Activated naive CD4-positive, alpha-beta T cell treated with anti-CD3 and anti-CD28 coated beads, Interleukin-2, amount 50 U/mL, for 72 hours (primary cell): Measurements from ENCODE around the gene CHM. TPM values are rescaled to one million over a fixed set of nuclear protein-coding genes. Genes with fewer than 3 reads are reported as not detected.
A peak's percentile ranks its signal among the peaks of the same experiment; 100 is the strongest.
"Not testable (repeated sequence)": the region's sequence is repeated elsewhere in the genome, so short reads cannot be mapped to it uniquely, and the experiment has no call there.

ENCODE experiments used
- ATAC-seq, 2 donors: fragments of 150-1000 bp; cut with Tn5 transposase; 2 replicates each; pipeline ENCODE4 v1.10.0; 2021; ENCODE audit warnings: mild to moderate bottlenecking in 2 of 2, moderate library complexity in 2 of 2
- DNase-seq, 2 donors: peaks; one replicate each; pipeline ENCODE4 v3.0.0; 2021 to 2022; ENCODE audit warnings: low spot score in 2 of 2
- H3K27ac Mint-ChIP-seq, 2 donors: one replicate each; pipeline ENCODE4 v1.8.0; 2022; ENCODE audit warnings: mild to moderate bottlenecking in 2 of 2, mixed read lengths in 2 of 2
- H3K36me3 Mint-ChIP-seq, 2 donors: one replicate each; pipeline ENCODE4 v1.8.0; 2022; ENCODE audit warnings: mixed read lengths in 2 of 2
- H3K9me3 Mint-ChIP-seq, 2 donors: one replicate each; pipeline ENCODE4 v1.8.0; 2022; ENCODE audit warnings: mixed read lengths in 2 of 2
- total RNA-seq, 2 donors: library from RNA; stranded (reverse); gene quantifications; one replicate each; pipeline ENCODE4 v1.2.3, GENCODE V29; 2022

CHM gene
- total RNA-seq, 2 donors from 2014 or later: 16.4 to 16.9 TPM

DNA sequence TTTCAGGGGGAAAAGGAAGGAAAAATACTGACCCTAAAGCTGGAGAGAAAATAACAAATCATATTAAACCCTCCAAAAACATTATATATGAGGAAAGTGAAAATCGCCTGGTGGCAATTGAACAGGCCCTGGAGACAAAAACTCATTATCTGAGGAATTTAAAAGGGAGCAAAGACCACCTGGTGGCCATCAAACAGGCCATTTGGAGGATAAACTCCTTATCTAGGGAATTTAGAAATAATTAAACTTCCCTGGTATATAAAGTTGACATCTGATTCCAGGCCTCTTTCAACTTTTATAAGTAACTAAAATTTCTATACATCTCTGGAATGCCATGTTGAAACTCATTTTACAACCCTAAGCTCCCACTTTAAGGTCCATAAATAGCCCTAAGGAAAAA, 35.2 kb downstream of the CHM start:
- peaks cover 8 to 24% of the 10 kb centered on the region in 2 donors for H3K36me3 Mint-ChIP-seq
- no peak for DNase-seq
- H3K27ac Mint-ChIP-seq: no peak overlapping the region

DNA sequence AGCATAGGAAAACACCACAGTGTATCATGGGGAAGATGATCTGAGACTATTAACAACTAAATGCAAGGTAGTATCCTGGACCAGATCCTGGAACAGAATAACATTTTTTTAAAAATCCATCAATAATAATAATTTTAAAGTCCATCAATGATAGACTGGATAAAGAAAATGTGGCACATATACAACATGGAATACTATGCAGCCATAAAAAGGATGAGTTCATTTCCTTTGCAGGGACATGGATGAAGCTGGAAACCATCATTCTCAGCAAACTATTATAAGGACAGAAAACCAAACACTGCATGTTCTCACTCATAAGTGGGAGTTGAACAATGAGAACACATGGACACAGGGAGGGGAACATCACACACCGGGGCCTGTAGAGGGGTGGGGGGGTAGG, 37.6 kb downstream of the CHM start:
- ATAC-seq, DNase-seq, H3K9me3 Mint-ChIP-seq, H3K27ac Mint-ChIP-seq: not testable (repeated sequence)
- peaks cover 0 to 19% of the 10 kb centered on the region in 2 donors for H3K36me3 Mint-ChIP-seq

More for the DNA sequence above, 35.2 kb downstream of the CHM start:
- ATAC-seq: no peak
- H3K9me3 Mint-ChIP-seq: peaks cover 5% of the 10 kb centered on the region in 2 donors

DNA sequence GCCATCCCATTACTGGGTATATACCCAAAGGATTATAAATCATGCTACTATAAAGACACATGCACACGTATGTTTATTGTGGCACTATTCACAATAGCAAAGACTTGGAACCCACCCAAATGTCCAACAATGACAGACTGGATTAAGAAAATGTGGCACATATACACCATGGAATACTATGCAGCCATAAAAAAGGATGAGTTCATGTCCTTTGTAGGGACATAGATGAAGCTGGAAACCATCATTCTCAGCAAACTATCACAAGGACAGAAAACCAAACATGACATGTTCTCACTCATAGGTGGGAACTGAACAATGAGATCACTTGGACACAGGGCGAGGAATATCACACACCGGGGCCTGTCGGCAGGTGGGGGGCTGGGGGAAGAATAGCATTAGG, 39.5 kb downstream of the CHM start:
- H3K27ac Mint-ChIP-seq, H3K9me3 Mint-ChIP-seq, DNase-seq, ATAC-seq: not testable (repeated sequence)
- peaks cover 0 to 16% of the 10 kb centered on the region in 2 donors for H3K36me3 Mint-ChIP-seq

DNA sequence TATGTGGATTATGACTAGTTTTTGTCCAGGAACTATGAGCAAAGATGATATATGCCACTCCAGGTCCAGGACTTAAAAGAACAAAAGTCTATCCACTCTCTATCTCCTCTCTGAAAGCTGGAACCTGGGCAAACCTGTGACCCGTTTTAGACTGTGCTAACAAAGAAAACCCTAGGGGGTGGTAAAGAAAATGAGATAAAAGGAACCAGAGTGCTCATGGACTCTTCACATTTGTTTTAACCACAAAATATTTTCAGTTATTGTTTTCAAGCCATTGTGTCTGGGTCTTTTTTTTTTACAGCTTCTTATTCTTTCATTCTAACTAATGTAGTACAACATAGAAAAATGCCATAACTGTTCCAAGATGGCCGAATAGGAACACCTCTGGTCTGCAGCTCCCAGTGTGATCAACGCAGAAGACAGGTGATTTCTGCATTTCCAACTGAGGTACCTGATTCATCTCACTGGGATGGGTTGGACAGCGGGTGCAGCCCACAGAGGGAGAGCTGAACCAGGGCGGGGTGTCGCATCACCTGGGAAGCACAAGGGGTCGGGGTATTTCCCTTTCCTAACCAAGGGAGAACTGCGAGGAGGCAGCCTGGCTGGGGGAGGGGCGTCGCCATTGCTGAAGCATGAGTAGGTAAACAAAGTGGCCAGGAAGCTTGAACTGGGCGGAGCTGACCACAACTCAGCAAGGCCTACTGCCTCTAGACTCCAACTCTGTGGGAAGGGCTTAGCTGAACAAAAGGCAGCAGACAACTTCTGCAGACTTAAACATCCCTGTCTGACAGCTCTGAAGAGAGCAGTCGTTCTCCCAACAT, 45.1 kb downstream of the CHM start:
- no peak overlapping the region for H3K27ac Mint-ChIP-seq
- peaks cover 0 to 16% of the 10 kb centered on the region in 2 donors for H3K36me3 Mint-ChIP-seq
- no peak for DNase-seq
- H3K9me3 Mint-ChIP-seq: no peaks in the 10 kb centered on the region
- no peak for ATAC-seq

DNA sequence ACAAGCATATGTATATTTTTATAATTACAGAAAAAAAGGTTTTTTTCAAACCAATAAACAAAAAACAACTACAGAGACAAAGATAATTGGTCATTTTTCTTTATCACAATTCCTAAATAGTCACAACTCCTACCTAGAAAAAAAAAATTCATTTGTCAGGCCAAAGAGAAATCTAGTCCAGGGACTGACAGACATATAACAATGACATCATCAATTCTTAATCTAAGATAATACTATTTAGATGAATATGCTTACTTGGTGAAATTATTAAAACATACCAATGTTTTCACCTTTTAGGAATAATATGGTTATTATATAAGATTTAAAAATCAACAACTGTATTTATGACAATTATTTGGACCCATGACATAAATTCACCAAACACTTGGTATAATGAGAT, 48.4 kb downstream of the CHM start:
- DNase-seq (no peak), ATAC-seq (no peak)
- no peak overlapping the region for H3K27ac Mint-ChIP-seq
- peaks cover 0 to 6% of the 10 kb centered on the region in 2 donors for H3K36me3 Mint-ChIP-seq
- H3K9me3 Mint-ChIP-seq: no peaks in the 10 kb centered on the region

DNA sequence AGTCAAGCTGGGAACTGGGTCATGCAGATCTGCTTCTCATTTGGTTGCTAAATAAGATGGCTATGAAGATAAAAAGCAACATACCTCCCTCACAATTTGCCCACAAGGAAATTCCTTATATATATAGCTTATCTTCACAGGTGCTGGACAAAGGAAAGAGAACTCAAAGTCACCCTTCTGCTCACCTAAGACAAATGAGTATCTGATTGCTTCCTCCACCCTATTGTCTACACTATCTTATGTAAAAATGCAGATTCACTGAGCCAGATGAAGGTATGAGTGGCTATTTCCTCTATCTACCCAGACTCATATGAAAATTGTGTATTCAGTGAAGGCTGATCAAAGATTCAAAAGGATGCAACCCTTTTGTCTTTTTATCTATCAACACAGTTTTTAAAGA, 50.8 kb downstream of the CHM start:
- DNase-seq: no peak
- Mint-ChIP-seq H3K27ac (no peak overlapping the region), H3K9me3 (no peaks in the 10 kb centered on the region), H3K36me3 (no peaks in the 10 kb centered on the region)
- ATAC-seq: no peak

DNA sequence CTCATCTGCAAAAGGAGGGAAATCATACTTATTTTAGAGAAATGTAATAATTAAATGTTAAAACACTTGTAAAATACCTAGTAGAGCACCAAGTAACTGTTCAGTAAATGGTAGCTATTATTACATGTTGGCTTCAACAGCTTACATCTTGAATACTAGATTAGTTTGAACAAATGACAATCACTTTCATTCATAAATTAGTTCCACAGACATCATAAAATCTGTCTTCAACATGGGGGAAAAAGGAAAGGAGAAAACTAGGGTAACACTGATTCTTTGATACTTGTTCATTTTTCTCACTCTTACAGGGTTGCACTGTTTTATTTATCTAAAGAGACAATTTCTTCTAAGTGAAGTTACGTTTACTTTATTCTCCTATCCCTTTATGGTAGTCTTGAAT, 51.7 kb downstream of the CHM start:
- DNase-seq: no peak
- Mint-ChIP-seq H3K9me3 (no peaks in the 10 kb centered on the region), H3K36me3 (no peaks in the 10 kb centered on the region), H3K27ac (no peak overlapping the region)
- no peak for ATAC-seq

DNA sequence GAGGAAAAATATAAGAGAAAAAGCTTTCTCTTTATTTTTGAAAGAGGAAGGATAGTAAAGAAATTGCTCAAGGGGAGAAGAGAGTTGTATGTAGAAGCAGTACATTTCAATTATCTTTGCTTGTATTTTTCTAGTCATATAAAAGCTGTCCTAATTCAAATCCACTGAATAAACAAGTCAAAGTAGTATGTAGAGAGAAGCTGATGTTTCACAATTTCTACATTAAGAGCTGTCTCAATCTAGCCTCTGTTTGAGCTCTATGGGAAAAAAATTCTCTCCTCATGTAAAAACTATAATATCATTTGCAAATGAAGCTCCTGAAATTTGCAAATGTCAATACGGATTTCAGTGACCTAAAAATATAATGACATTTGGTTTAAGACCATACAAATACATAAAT, 52.6 kb downstream of the CHM start:
- DNase-seq (no peak), ATAC-seq (no peak)
- peaks cover 2 to 4% of the 10 kb centered on the region in 2 donors for H3K9me3 Mint-ChIP-seq
- peaks cover 0 to 4% of the 10 kb centered on the region in 2 donors for H3K36me3 Mint-ChIP-seq
- no peak overlapping the region for H3K27ac Mint-ChIP-seq

DNA sequence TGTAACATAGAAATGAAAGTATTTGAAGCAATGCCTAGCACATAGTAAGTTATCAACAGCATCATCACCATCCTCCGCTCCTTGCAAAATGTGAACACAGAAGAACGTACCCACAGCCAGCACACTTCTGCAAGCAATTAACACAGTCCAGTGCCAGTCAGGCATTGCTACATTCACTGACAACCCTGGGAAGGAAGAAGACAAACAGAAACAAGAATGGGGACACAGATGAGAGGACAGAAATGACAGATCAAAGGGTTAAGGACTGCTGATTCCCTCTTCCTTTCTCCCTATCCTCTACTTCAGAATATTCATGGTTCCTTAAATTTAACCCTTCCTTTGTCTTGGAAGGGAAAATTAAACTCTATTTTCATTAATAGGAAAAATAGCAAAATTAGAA, 53.1 kb downstream of the CHM start:
- ATAC-seq: no peak
- DNase-seq: no peak
- Mint-ChIP-seq H3K9me3 (peaks cover 2 to 4% of the 10 kb centered on the region in 2 donors), H3K27ac (no peak overlapping the region), H3K36me3 (peaks cover 0 to 5% of the 10 kb centered on the region in 2 donors)

DNA sequence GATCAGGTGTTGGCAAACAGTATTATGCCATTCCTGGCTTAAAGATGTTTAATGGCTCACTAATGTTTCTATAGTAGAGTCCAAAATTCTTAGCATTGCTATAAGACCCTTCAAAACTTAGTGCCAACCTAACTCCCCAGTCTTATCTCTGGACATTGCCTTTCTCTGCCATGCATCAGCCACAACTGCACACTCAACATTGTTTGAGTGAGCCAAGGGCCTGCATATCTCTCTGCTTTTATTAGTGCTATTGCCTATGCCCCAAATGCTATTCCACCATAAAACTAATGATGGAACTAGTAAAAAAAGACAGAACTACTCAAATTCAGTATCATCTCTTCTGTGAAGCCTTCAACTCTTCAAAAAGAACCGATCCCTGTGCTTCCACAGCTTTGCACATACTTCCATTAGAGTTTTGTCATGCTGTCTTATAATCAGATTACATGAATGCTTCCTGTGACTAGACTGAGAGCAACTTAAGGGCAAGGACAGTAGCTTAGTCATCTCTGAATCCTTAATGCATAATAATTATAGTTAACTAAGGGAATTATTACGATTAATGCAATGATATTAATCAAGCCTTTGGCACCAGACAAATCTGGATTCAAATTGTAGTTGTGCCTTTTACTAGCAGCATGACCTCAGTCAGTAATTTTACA, 53.7 kb downstream of the CHM start:
- ATAC-seq (no peak), DNase-seq (no peak)
- no peak overlapping the region for H3K27ac Mint-ChIP-seq
- H3K36me3 Mint-ChIP-seq: peaks cover 0 to 5% of the 10 kb centered on the region in 2 donors
- H3K9me3 Mint-ChIP-seq: peaks cover 2 to 4% of the 10 kb centered on the region in 2 donors

DNA sequence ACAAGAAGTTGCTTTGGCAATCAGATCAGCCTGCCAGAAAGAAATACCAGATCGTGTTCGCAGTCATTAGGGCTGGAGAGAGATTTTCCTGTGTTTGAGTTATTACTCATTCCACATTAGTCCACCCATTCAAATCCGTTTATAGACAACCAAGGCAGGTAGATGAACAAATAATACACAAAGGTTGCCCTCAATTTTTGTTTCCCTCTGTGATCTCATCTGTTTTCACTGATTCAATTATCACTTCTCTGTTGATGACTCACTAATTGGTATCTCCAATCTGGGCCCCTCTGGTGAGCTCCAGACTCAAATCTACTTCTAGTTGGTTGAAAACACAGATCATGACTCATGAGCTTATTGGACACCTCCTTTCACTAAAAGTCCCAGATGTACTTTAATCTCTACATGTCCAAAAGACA, 54.5 kb downstream of the CHM start:
- DNase-seq (no peak), ATAC-seq (peak in 1 of 2 donors; percentile 75)
- Mint-ChIP-seq H3K9me3 (peaks cover 2 to 4% of the 10 kb centered on the region in 2 donors), H3K27ac (no peak overlapping the region), H3K36me3 (peaks cover 2 to 5% of the 10 kb centered on the region in 2 donors)

DNA sequence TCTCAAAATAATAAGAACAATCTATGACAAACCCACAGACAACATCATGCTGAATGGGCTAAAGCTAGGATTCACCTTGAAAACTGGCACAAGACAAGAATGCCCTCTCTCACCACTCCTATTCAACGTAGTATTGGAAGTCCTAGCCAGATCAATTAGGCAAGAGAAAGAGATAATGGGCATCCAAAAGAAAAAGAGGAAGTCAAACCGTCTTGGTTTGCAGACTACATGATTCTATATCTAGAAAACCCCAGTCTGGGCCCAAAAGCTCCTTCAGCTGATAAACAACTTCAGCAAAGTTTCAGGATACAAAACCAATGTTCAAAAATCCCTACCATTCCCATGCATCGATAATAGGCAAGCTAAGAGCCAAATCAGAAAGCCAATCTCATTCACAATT, 59.0 kb downstream of the CHM start:
- no peak for DNase-seq
- H3K9me3 Mint-ChIP-seq: peaks cover 2 to 4% of the 10 kb centered on the region in 2 donors
- no peak for ATAC-seq
- H3K36me3 Mint-ChIP-seq: peaks cover 5 to 20% of the 10 kb centered on the region in 2 donors
- no peak overlapping the region for H3K27ac Mint-ChIP-seq

DNA sequence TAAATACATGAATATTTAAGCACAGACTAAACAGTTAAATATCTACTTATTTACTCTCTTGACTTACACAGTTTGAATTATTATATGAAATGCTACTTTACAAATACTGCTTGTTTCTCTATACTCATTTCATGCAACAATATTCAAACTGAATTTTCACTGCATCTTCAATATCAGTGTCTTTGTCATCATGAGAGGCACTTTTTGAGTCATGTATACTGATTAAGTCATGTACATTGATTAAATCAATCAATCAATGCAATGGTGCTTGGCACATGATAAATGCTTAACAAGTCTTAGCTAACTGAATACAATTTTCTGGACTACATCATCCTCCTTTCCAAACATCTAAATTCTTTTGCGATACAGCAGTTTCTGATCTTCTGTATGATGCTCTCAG, 67.1 kb downstream of the CHM start:
- ATAC-seq: peak in 1 of 2 donors; percentile 59
- no peak for DNase-seq
- Mint-ChIP-seq H3K9me3 (no peaks in the 10 kb centered on the region), H3K27ac (no peak overlapping the region), H3K36me3 (peaks cover 5 to 9% of the 10 kb centered on the region in 2 donors)

DNA sequence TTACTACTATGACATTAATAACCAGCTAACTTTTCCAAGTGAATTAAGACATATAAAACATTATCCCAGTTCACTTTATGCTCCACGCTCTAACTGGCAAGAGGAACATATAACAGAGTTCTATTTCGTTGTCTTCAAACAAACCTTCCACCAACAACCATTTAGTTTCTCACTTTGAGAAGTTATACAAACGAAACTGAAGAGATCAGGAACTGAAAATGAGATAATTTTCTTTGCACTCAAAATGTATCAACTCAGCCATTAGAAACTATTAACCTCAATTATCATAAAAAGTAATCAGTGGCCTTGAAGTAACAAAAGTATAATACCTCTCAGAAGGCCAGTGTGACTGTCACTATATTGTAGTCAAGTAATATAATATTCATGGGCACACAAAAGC, 70.1 kb downstream of the CHM start:
- ATAC-seq: no peak
- no peak overlapping the region for H3K27ac Mint-ChIP-seq
- H3K9me3 Mint-ChIP-seq: no peaks in the 10 kb centered on the region
- no peak for DNase-seq
- H3K36me3 Mint-ChIP-seq: peaks cover 5 to 9% of the 10 kb centered on the region in 2 donors

DNA sequence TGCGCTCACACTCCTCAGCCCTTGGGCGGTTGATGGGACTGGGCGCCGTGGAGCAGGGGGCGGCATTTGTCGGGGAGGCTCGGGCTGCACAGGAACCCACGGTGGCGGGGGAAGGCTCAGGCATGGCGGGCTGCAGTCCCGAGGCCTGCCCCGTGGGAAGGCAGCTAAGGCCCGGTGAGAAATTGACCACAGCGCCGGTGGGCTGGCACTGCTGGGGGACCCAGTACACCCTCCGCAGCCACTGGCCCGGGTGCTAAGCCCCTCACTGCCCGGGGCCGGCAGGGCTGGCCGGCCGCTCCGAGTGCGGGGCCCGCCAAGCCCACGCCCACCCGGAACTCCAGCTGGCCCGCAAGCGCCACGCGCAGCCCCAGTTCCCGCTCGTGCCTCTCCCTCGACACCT, 75.0 kb downstream of the CHM start:
- ATAC-seq, H3K27ac Mint-ChIP-seq, H3K9me3 Mint-ChIP-seq, DNase-seq: not testable (repeated sequence)
- peaks cover 6 to 10% of the 10 kb centered on the region in 2 donors for H3K36me3 Mint-ChIP-seq

DNA sequence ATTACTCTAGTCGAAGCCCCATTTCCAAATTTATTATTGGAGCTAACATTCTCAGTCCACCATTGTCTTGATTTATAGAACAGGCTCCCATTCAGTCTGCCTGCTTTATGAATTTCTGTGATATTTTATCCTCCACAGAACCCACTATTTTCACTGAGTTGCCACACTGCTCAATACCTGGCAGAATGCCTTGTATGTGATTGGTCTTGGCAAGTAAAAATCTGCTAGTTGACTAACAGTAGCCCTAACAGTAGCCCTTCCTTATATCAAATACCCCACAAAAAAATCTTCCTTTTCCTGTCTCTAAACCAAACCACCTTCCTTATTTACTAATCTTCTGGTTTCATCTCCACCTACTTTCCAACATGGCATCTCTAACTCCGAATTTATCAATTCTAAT, 82.6 kb downstream of the CHM start:
- no peak overlapping the region for H3K27ac Mint-ChIP-seq
- ATAC-seq: no peak
- no peaks in the 10 kb centered on the region for H3K36me3 Mint-ChIP-seq
- no peaks in the 10 kb centered on the region for H3K9me3 Mint-ChIP-seq
- DNase-seq: no peak

DNA sequence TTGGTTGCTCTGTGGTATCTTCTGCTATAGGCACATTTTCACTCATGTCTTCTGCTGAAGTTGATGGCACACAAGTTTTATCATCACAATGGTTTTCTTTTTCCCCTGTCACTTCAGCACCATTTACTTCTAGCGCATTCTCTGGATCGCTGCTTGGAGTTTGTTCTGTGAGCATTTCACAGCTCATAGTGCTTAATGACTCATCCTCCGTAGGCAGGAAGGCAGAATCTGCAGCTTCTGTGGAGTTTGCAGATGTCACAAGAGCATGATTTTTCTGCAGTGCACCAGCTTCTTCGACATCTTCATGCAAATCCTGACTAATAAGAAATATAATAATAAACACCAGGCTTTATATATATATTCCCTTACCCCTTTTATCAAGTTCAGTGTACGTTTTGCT, 83.6 kb downstream of the CHM start:
- DNase-seq (no peak), ATAC-seq (no peak)
- Mint-ChIP-seq H3K36me3 (no peaks in the 10 kb centered on the region), H3K27ac (no peak overlapping the region), H3K9me3 (no peaks in the 10 kb centered on the region)

DNA sequence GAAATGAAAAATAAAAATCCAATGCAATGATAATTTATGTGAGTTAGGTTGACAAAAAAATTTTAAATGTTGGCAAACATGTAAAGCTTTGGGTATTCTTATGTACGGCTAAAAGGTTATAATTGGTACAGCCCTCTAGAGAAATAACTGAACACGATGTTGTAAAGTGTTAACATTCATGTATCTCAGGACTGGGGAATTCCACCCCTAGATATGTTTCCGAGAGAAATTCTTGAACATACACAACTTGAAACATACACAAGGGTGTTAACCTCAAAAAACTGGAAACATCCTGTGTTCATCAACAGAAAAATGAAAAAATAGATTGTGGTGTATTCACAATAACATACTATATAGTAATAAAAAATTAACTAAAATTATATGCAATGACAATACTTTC, 91.8 kb downstream of the CHM start:
- Mint-ChIP-seq H3K36me3 (peaks cover 17 to 23% of the 10 kb centered on the region in 2 donors), H3K9me3 (peaks cover 8 to 10% of the 10 kb centered on the region in 2 donors), H3K27ac (no peak overlapping the region)
- DNase-seq (no peak), ATAC-seq (no peak)
